Cortex of kidney (tissue), 1 donor: Measurements from ENCODE around the gene MLLT3.

Source experiments
- DNase-seq: peaks from one replicate; lab custom pipeline; 2025; lab: John Stamatoyannopoulos, UW

Gene MLLT3

GRCh38 chr9:20625003-20625349 lies 2.7 kb upstream of the MLLT3 start:
- DNase-seq = no peak

- DNase-seq = no peak
These were observed 2.1 kb upstream of the MLLT3 start for GRCh38 chr9:20624201-20625002.

- DNase-seq = no peak
These were observed 1.4 kb upstream of the MLLT3 start for GRCh38 chr9:20623748-20624124.

GRCh38 chr9:20623021-20623747 lies 885 bp upstream of the MLLT3 start:
- no peak for DNase-seq

- DNase-seq = no peak
These were observed 599 bp downstream of the MLLT3 start for GRCh38 chr9:20621471-20622329.

- DNase-seq = no peak
These were observed 1.4 kb downstream of the MLLT3 start for GRCh38 chr9:20620650-20621470.

- DNase-seq = no peak
These were observed 2.7 kb downstream of the MLLT3 start for GRCh38 chr9:20619487-20620200.

- DNase-seq = no peak
These were observed 3.9 kb downstream of the MLLT3 start for GRCh38 chr9:20618361-20618802.

- DNase-seq = no peak
These were observed 5.5 kb downstream of the MLLT3 start for GRCh38 chr9:20616808-20617207.

GRCh38 chr9:20614602-20615216 lies 7.6 kb downstream of the MLLT3 start:
- DNase-seq = no peak

GRCh38 chr9:20611691-20612287 lies 10.5 kb downstream of the MLLT3 start:
- no peak for DNase-seq

- no peak for DNase-seq
These were observed 11.7 kb downstream of the MLLT3 start for GRCh38 chr9:20610591-20610990.

- DNase-seq = no peak
These were observed 13.7 kb downstream of the MLLT3 start for GRCh38 chr9:20608582-20608981.

GRCh38 chr9:20606652-20607051 lies 15.6 kb downstream of the MLLT3 start:
- no peak for DNase-seq

GRCh38 chr9:20604562-20604961 lies 17.7 kb downstream of the MLLT3 start:
- DNase-seq = no peak

- no peak for DNase-seq
These were observed 18.6 kb downstream of the MLLT3 start for GRCh38 chr9:20603524-20604268.

- DNase-seq = no peak
These were observed 21.0 kb downstream of the MLLT3 start for GRCh38 chr9:20601292-20601691.

GRCh38 chr9:20599195-20599594 lies 23.1 kb downstream of the MLLT3 start:
- DNase-seq = no peak

- no peak for DNase-seq
These were observed 23.9 kb downstream of the MLLT3 start for GRCh38 chr9:20598367-20598766.
